HepG2 (cell line): ENCODE data around the gene HIRA.

Experiments used
- CEBPB ChIP-seq: IDR thresholded peaks from 2 replicates; pipeline ENCODE4 v1.6.1; 2011; ENCODE audit warnings: low read depth, low read length, improper control_type of control experiment, borderline replicate concordance
- CTCF ChIP-seq: sonication (generic); formaldehyde crosslinking; IDR thresholded peaks from 2 replicates; pipeline ENCODE4 v1.5.0; 2020; ENCODE audit warnings: mild to moderate bottlenecking, missing genetic modification reagents, moderate library complexity
- E2F2 ChIP-seq: sonication (generic); formaldehyde crosslinking; IDR thresholded peaks from 2 replicates; pipeline ENCODE4 v1.4.0; 2020; ENCODE audit warnings: missing genetic modification reagents, borderline replicate concordance
- EED ChIP-seq: sonication (generic); formaldehyde crosslinking; IDR thresholded peaks from 2 replicates; pipeline ENCODE4 v1.5.0; 2020; ENCODE audit warnings: mild to moderate bottlenecking, missing genetic modification reagents
- EHMT2 ChIP-seq: fragments of 200-600 bp; sonication (generic); IDR thresholded peaks from 2 replicates; pipeline ENCODE4 v1.7.0; 2017; ENCODE audit warnings: antibody characterized with exemption, low read depth, low read length, borderline replicate concordance
- GABPB1 ChIP-seq: IDR thresholded peaks from 2 replicates; pipeline ENCODE4 v1.6.1; 2016; ENCODE audit warnings: mild to moderate bottlenecking, missing genetic modification reagents, moderate library complexity, missing compliant biosample characterization
- HDAC1 ChIP-seq: sonication (generic); formaldehyde crosslinking; IDR thresholded peaks from 2 replicates; pipeline ENCODE4 v1.5.1; 2020; ENCODE audit warnings: mild to moderate bottlenecking, missing genetic modification reagents
- HHEX ChIP-seq: IDR thresholded peaks from 2 replicates; pipeline ENCODE4 v1.6.1; 2016; ENCODE audit warnings: control low read depth
- MLX ChIP-seq: IDR thresholded peaks from 2 replicates; pipeline ENCODE4 v1.6.1; 2016
- TOE1 ChIP-seq: sonication (generic); formaldehyde crosslinking; IDR thresholded peaks from 2 replicates; pipeline ENCODE4 v1.4.0; 2020; ENCODE audit warnings: mild to moderate bottlenecking, missing genetic modification reagents
- UBTF ChIP-seq: sonication (generic); formaldehyde crosslinking; IDR thresholded peaks from 2 replicates; pipeline ENCODE4 v1.4.0; 2020; ENCODE audit warnings: mild to moderate bottlenecking, missing genetic modification reagents
- ZNF274 ChIP-seq: sonication (generic); formaldehyde crosslinking; IDR thresholded peaks from 2 replicates; pipeline ENCODE4 v1.5.1; 2020; ENCODE audit warnings: mild to moderate bottlenecking, missing genetic modification reagents

DNA sequence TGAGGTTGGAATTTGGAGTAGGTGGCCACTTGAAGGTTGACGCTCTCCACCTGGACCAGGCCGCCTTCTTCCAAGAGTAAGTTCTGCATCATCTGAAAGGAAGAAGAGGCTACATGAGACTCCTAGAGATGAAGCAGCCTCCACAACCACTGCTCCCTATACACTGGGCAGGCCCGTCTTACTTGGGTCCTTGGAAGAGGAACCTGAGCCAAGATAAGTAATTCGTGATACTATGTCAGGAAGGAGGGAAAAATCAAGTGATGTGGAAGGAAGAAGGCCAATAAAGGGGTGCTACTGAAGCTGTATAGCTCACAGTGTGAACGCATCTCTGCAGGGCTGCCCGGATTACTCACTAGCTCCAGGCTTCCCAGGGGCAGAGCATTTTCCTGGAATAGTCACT lies 36.4 kb upstream of the HIRA start:
- TF ChIP-seq ZNF274 (CRISPR knock-in tag) = no peak
- TF ChIP-seq MLX (CRISPR knock-in tag) = no peak
- no peak for TF ChIP-seq HHEX (CRISPR knock-in tag)
- TF ChIP-seq HDAC1 (CRISPR knock-in tag) = no peak
- no peak for TF ChIP-seq TOE1
- no peak for TF ChIP-seq GABPB1 (CRISPR knock-in tag)
- TF ChIP-seq CTCF (CRISPR knock-in tag) = no peak
- TF ChIP-seq UBTF (CRISPR knock-in tag) = no peak
- no peak for TF ChIP-seq EHMT2
- TF ChIP-seq CEBPB = no peak
- no peak for TF ChIP-seq E2F2
- no peak for TF ChIP-seq EED (CRISPR knock-in tag)
